RKO (cell line): Measurements from ENCODE around the gene IBA57.

Experiments used
- DNase-seq: peaks from one replicate; pipeline ENCODE4 v3.0.0-alpha.2; 2016; ENCODE audit warnings: low spot score

Gene IBA57

GRCh38 chr1:228165372-228166169, at the start of gene IBA57:
Gene IBA57 (plus strand): TSS chr1:228165804. CDS start chr1:228165817, 13 bp downstream.
- peak; percentile 98 for DNase-seq

GRCh38 chr1:228117335-228117734, 48.3 kb upstream of the IBA57 start:
- no peak for DNase-seq

GRCh38 chr1:228118040-228118439, 47.6 kb upstream of the IBA57 start:
- no peak for DNase-seq

- no peak for DNase-seq
These were observed 45.3 kb upstream of the IBA57 start for GRCh38 chr1:228120351-228120750.

- DNase-seq: no peak
These were observed 44.6 kb upstream of the IBA57 start for GRCh38 chr1:228120857-228121489.

- DNase-seq: no peak
These were observed 42.6 kb upstream of the IBA57 start for GRCh38 chr1:228122921-228123441.

- no peak for DNase-seq
These were observed 42.1 kb upstream of the IBA57 start for GRCh38 chr1:228123505-228123904.

- no peak for DNase-seq
These were observed 40.4 kb upstream of the IBA57 start for GRCh38 chr1:228125185-228125584.

GRCh38 chr1:228131766-228132165, 33.8 kb upstream of the IBA57 start:
- DNase-seq: no peak

- no peak for DNase-seq
These were observed 31.0 kb upstream of the IBA57 start for GRCh38 chr1:228134591-228134990.

- DNase-seq: no peak
These were observed 28.7 kb upstream of the IBA57 start for GRCh38 chr1:228136901-228137300.

- no peak for DNase-seq
These were observed 26.1 kb upstream of the IBA57 start for GRCh38 chr1:228139406-228139930.

GRCh38 chr1:228139931-228140723, 25.5 kb upstream of the IBA57 start, which contains the start of gene GUK1:
Gene GUK1 (plus strand): TSS chr1:228140279. CDS start chr1:228140303, 24 bp downstream.
- peak; percentile 99 for DNase-seq

GRCh38 chr1:228140724-228141225, 24.8 kb upstream of the IBA57 start:
- DNase-seq: no peak

- peak; percentile 53 for DNase-seq
These were observed 24.2 kb upstream of the IBA57 start for GRCh38 chr1:228141226-228142044.

- no peak for DNase-seq
These were observed 23.4 kb upstream of the IBA57 start for GRCh38 chr1:228142155-228142691.

- DNase-seq: no peak
These were observed 22.9 kb upstream of the IBA57 start for GRCh38 chr1:228142701-228143136.

GRCh38 chr1:228143480-228144192, 22.0 kb upstream of the IBA57 start:
- no peak for DNase-seq

GRCh38 chr1:228144193-228144992, 21.2 kb upstream of the IBA57 start:
- DNase-seq: no peak
